Activated CD4-positive, alpha-beta T cell treated with anti-CD3 and anti-CD28 coated beads for 36 hours (primary cell): Measurements from ENCODE around the gene LMLN. TPM values are rescaled to one million over a fixed set of nuclear protein-coding genes. Genes with fewer than 3 reads are reported as not detected.

Experiments
- ATAC-seq: fragments of 200-7000 bp; cut with Tn5 transposase; one replicate; pipeline ENCODE4 v1.10.0; 2021; ENCODE audit warnings: mild to moderate bottlenecking, moderate library complexity
- CTCF ChIA-PET: fragments of 350-600 bp; sonication (Branson Sonifier 250); formaldehyde crosslinking; loops from one replicate; lab custom pipeline; 2021; ENCODE audit warnings: antibody characterized with exemption; lab: Charles Lee
- POLR2A ChIA-PET: fragments of 350-600 bp; sonication (Branson Sonifier 250); formaldehyde crosslinking; loops from one replicate; lab custom pipeline; 2021; ENCODE audit warnings: antibody characterized with exemption, inconsistent platforms; lab: Charles Lee
- DNase-seq: peaks from one replicate; pipeline ENCODE4 v3.0.0-alpha.2; 2020
- H3K27ac Mint-ChIP-seq: one replicate; pipeline ENCODE4 v1.8.0; 2021; ENCODE audit warnings: mixed read lengths
- H3K27me3 Mint-ChIP-seq: one replicate; pipeline ENCODE4 v1.8.0; 2021; ENCODE audit warnings: mixed read lengths
- H3K36me3 Mint-ChIP-seq: one replicate; pipeline ENCODE4 v1.8.0; 2021; ENCODE audit warnings: low read depth, mixed read lengths
- H3K4me1 Mint-ChIP-seq: one replicate; pipeline ENCODE4 v1.8.0; 2021; ENCODE audit warnings: mixed read lengths
- H3K4me3 Mint-ChIP-seq: one replicate; pipeline ENCODE4 v1.8.0; 2021; ENCODE audit warnings: mild to moderate bottlenecking, moderate library complexity, mixed read lengths
- H3K9me3 Mint-ChIP-seq: one replicate; pipeline ENCODE4 v1.8.0; 2021; ENCODE audit warnings: low read depth, mixed read lengths
- intact Hi-C, 2 experiments: fragments of 100-400 bp; cut with DNase I in 1 of 2; cut with micrococcal nuclease in 1 of 2; formaldehyde crosslinking; loops; one replicate each; pipeline versions ENCODE4 v1.14.2 to v1.15.1; 2022 to 2024; cut with DNase I, micrococcal nuclease
- total RNA-seq, 2 experiments: library from RNA; stranded (reverse); gene quantifications; one replicate each; pipeline ENCODE4 v1.2.3, GENCODE V29; 2021

The LMLN gene
- total RNA-seq, 2 experiments from 2014 or later, result 4.3 to 7.7 TPM

- Mint-ChIP-seq H3K9me3 (no peaks in the 10 kb centered on the region), H3K36me3 (peaks cover 7% of the 10 kb centered on the region), H3K27me3 (peaks cover 18% of the 10 kb centered on the region), H3K4me1 (peaks cover 22% of the 10 kb centered on the region), H3K27ac (no peak overlapping the region), H3K4me3 (no peak overlapping the region)
- intact Hi-C loops, result loop anchor here in 1 of 2 experiments (1.0 kb wide), 2 partner anchors 11 to 155 kb away; no protein-coding TSS in a partner anchor
- DNase-seq, result no peak
- ChIA-PET POLR2A (interaction anchor here (0.7 to 1.2 kb wide), 2 partner anchors 10 to 154 kb away, joined by 3 to 10 read pairs; no protein-coding TSS in a partner anchor), CTCF (interaction anchor here (1.9 to 3.6 kb wide), 4 partner anchors 10 to 172 kb away, joined by 4 to 29 read pairs (median 20); no protein-coding TSS in a partner anchor)
- peak; percentile 79 for ATAC-seq
These were observed 101.4 kb downstream of the LMLN start for GRCh38 chr3:198061119-198062067.

- no peak for ATAC-seq
- Mint-ChIP-seq H3K9me3 (no peaks in the 10 kb centered on the region), H3K4me3 (no peak overlapping the region), H3K4me1 (peaks cover 22% of the 10 kb centered on the region), H3K36me3 (peaks cover 7% of the 10 kb centered on the region), H3K27ac (no peak overlapping the region), H3K27me3 (peaks cover 16% of the 10 kb centered on the region)
- ChIA-PET CTCF (interaction anchor here (2.4 to 3.6 kb wide), 3 partner anchors 9 to 18 kb away, joined by 16 to 29 read pairs (median 25); no protein-coding TSS in a partner anchor), POLR2A (interaction anchor here (1.2 kb wide), 1 partner anchor 10 kb away, joined by 10 read pairs; no protein-coding TSS in a partner anchor)
- intact Hi-C loops, result no loop called here
- DNase-seq, result no peak
These were observed 102.0 kb downstream of the LMLN start for GRCh38 chr3:198062068-198062465.

GRCh38 chr3:198064420-198064819 lies 104.4 kb downstream of the LMLN start:
- peak; percentile 37 for ATAC-seq
- ChIA-PET POLR2A (no interaction called here), CTCF (interaction anchor here (1.4 kb wide), 1 partner anchor 15 kb away, joined by 3 read pairs; no protein-coding TSS in a partner anchor)
- peaks cover 8% of the 10 kb centered on the region for H3K27me3 Mint-ChIP-seq
- peaks cover 7% of the 10 kb centered on the region for H3K36me3 Mint-ChIP-seq
- no peak for DNase-seq
- no peak overlapping the region for H3K27ac Mint-ChIP-seq
- no peak overlapping the region for H3K4me3 Mint-ChIP-seq
- intact Hi-C loops, result no loop called here
- no peaks in the 10 kb centered on the region for H3K9me3 Mint-ChIP-seq
- H3K4me1 Mint-ChIP-seq, result peaks cover 27% of the 10 kb centered on the region

GRCh38 chr3:198065897-198066296 lies 105.9 kb downstream of the LMLN start:
- Mint-ChIP-seq H3K9me3 (no peaks in the 10 kb centered on the region), H3K4me3 (no peak overlapping the region), H3K27ac (no peak overlapping the region), H3K4me1 (peaks cover 29% of the 10 kb centered on the region), H3K36me3 (peaks cover 7% of the 10 kb centered on the region), H3K27me3 (peaks cover 3% of the 10 kb centered on the region)
- CTCF ChIA-PET, result interaction anchor here (0.6 to 1.5 kb wide), 3 partner anchors 14 to 26 kb away, joined by 3 to 8 read pairs (median 3); no protein-coding TSS in a partner anchor
- DNase-seq, result no peak
- no peak for ATAC-seq
- intact Hi-C loops, result no loop called here
- POLR2A ChIA-PET, result no interaction called here

- POLR2A ChIA-PET, result interaction anchor here (0.5 kb wide), 1 partner anchor 347 kb away, joined by 3 read pairs; no protein-coding TSS in a partner anchor
- intact Hi-C loops, result no loop called here
These were observed 107.4 kb downstream of the LMLN start for GRCh38 chr3:198067416-198067815.

GRCh38 chr3:198070871-198071270 lies 110.9 kb downstream of the LMLN start:
- no peak overlapping the region for H3K4me3 Mint-ChIP-seq
- no peak for ATAC-seq
- H3K9me3 Mint-ChIP-seq, result no peaks in the 10 kb centered on the region
- POLR2A ChIA-PET, result interaction anchor here (1.6 kb wide), 1 partner anchor 9 kb away, joined by 10 read pairs; no protein-coding TSS in a partner anchor
- peaks cover 12% of the 10 kb centered on the region for H3K36me3 Mint-ChIP-seq
- H3K4me1 Mint-ChIP-seq, result peaks cover 35% of the 10 kb centered on the region
- CTCF ChIA-PET, result interaction anchor here (1.0 to 3.8 kb wide), 6 partner anchors 9 to 120 kb away, joined by 3 to 29 read pairs (median 3); no protein-coding TSS in a partner anchor
- no peak overlapping the region for H3K27ac Mint-ChIP-seq
- H3K27me3 Mint-ChIP-seq, result peaks cover 6% of the 10 kb centered on the region
- no peak for DNase-seq
- intact Hi-C loops, result loop anchor here in 1 of 2 experiments (5.0 to 10.0 kb wide), 4 partner anchors 279 to 776 kb away; partner anchors contain the start of genes DLG1, LRCH3 and RUBCN

More at GRCh38 chr3:198067416-198067815, 107.4 kb downstream of the LMLN start:
- H3K36me3 Mint-ChIP-seq, result peaks cover 9% of the 10 kb centered on the region
- CTCF ChIA-PET, result interaction anchor here (0.8 to 1.5 kb wide), 2 partner anchors 13 to 17 kb away, joined by 3 to 8 read pairs; no protein-coding TSS in a partner anchor
- H3K9me3 Mint-ChIP-seq, result no peaks in the 10 kb centered on the region
- no peak for ATAC-seq
- H3K27me3 Mint-ChIP-seq, result peaks cover 3% of the 10 kb centered on the region
- DNase-seq, result no peak
- H3K4me1 Mint-ChIP-seq, result peaks cover 29% of the 10 kb centered on the region
- no peak overlapping the region for H3K4me3 Mint-ChIP-seq
- H3K27ac Mint-ChIP-seq, result no peak overlapping the region

GRCh38 chr3:198071602-198072287 lies 111.7 kb downstream of the LMLN start:
- POLR2A ChIA-PET, result interaction anchor here (0.5 to 1.6 kb wide), 4 partner anchors 8 to 123 kb away, joined by 3 to 10 read pairs (median 5); no protein-coding TSS in a partner anchor
- peaks cover 43% of the 10 kb centered on the region for H3K4me1 Mint-ChIP-seq
- H3K4me3 Mint-ChIP-seq, result peak overlapping the region; percentile 36

GRCh38 chr3:198076722-198077308 lies 116.8 kb downstream of the LMLN start:
- Mint-ChIP-seq H3K27ac (no peak overlapping the region), H3K4me1 (peaks cover 39% of the 10 kb centered on the region), H3K4me3 (peak overlapping the region; percentile 5), H3K27me3 (peaks cover 18% of the 10 kb centered on the region), H3K36me3 (peaks cover 16% of the 10 kb centered on the region), H3K9me3 (no peaks in the 10 kb centered on the region)
- ATAC-seq, result no peak
- CTCF ChIA-PET, result interaction anchor here (0.6 to 1.0 kb wide), 2 partner anchors 156 to 374 kb away, joined by 3 to 4 read pairs; no protein-coding TSS in a partner anchor
- intact Hi-C loops, result loop anchor here in 1 of 2 experiments (10.0 kb wide), 1 partner anchor 782 kb away; the partner anchor contains the start of gene DLG1
- DNase-seq, result no peak
- POLR2A ChIA-PET, result no interaction called here

More at GRCh38 chr3:198071602-198072287, 111.7 kb downstream of the LMLN start:
- ATAC-seq, result peak; percentile 100
- peak; percentile 77 for DNase-seq
- Mint-ChIP-seq H3K27ac (peak overlapping the region; percentile 95), H3K36me3 (peaks cover 16% of the 10 kb centered on the region), H3K27me3 (peaks cover 12% of the 10 kb centered on the region), H3K9me3 (no peaks in the 10 kb centered on the region)
- intact Hi-C loops, result loop anchor here (1.0 to 10.0 kb wide), 9 partner anchors 9 to 777 kb away; partner anchors contain the start of genes LMLN (in 2 of the 2), DLG1 (in 1 of the 2), LRCH3 (in 1 of the 2) and RUBCN (in 1 of the 2)
- CTCF ChIA-PET, result interaction anchor here (0.6 to 3.8 kb wide), 9 partner anchors 8 to 473 kb away, joined by 3 to 29 read pairs (median 3); no protein-coding TSS in a partner anchor

- peak; percentile 76 for DNase-seq
These were observed 119.9 kb downstream of the LMLN start for GRCh38 chr3:198079771-198080520.

More at GRCh38 chr3:198079771-198080520, 119.9 kb downstream of the LMLN start:
- Mint-ChIP-seq H3K27ac (peak overlapping the region; percentile 93), H3K4me1 (peaks cover 26% of the 10 kb centered on the region), H3K4me3 (peak overlapping the region; percentile 85), H3K9me3 (no peaks in the 10 kb centered on the region), H3K36me3 (peaks cover 8% of the 10 kb centered on the region), H3K27me3 (peaks cover 32% of the 10 kb centered on the region)
- POLR2A ChIA-PET, result interaction anchor here (0.6 to 1.8 kb wide), 5 partner anchors 8 to 201 kb away, joined by 3 to 7 read pairs (median 5); partner anchors contain the start of gene RPL35A
- ATAC-seq, result peak; percentile 80
- CTCF ChIA-PET, result interaction anchor here (0.7 to 2.6 kb wide), 15 partner anchors 9 to 174 kb away, joined by 3 to 24 read pairs (median 4); no protein-coding TSS in a partner anchor
- intact Hi-C loops, result loop anchor here (1.0 to 10.0 kb wide), 9 partner anchors 8 to 785 kb away; partner anchors contain the start of genes BDH1 (in 1 of the 2), DLG1 (in 1 of the 2), LMLN (in 1 of the 2) and RPL35A (in 1 of the 2)
